ENCODE measurements around the gene DDX59. TPM values are rescaled to one million over a fixed set of nuclear protein-coding genes. Genes with fewer than 3 reads are reported as not detected.

The DDX59 gene
- total and polyA plus RNA-seq, 8 donors = 9.0 to 24.6 (median 11.2) TPM

DNA sequence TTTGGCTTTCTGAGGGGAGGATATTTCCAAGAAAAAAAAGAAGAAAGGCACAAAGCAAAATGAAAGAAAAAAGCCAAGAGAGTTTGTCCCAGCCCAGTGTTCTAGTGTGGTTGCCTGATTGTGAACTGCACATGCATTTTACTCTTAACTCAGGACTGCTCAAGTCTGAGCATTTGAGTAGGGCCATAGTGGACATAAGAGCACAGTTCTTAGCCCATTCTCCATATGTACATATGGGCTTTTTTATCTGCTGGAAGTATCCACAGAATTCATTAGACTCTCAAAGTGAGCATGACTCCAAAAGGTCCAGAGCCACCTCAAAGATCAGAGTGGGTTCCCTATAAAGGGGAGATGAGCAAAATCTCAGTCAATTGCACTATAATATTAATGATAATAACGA lies 13.6 kb upstream of the DDX59 start:
- FAIRE-seq (no peak), ATAC-seq (no peak), DNase-seq (no peak)
- no peaks in the 10 kb centered on the region for H3K36me3 ChIP-seq
- 0% methylated on average over 1 of the region's 1 CpG for WGBS, 2 donors
- TF ChIP-seq, protein P1, sequence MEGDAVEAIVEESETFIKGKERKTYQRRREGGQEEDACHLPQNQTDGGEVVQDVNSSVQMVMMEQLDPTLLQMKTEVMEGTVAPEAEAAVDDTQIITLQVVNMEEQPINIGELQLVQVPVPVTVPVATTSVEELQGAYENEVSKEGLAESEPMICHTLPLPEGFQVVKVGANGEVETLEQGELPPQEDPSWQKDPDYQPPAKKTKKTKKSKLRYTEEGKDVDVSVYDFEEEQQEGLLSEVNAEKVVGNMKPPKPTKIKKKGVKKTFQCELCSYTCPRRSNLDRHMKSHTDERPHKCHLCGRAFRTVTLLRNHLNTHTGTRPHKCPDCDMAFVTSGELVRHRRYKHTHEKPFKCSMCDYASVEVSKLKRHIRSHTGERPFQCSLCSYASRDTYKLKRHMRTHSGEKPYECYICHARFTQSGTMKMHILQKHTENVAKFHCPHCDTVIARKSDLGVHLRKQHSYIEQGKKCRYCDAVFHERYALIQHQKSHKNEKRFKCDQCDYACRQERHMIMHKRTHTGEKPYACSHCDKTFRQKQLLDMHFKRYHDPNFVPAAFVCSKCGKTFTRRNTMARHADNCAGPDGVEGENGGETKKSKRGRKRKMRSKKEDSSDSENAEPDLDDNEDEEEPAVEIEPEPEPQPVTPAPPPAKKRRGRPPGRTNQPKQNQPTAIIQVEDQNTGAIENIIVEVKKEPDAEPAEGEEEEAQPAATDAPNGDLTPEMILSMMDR (IDR thresholded peaks at IDR 0.05) = no peak
- no peaks in the 10 kb centered on the region for H3K4me1 ChIP-seq
- no peak overlapping the region for H3K27ac ChIP-seq
- no peak overlapping the region for H3K4me3 ChIP-seq
- intact Hi-C loops (cut with DNase I) = no loop called here
- no peaks in the 10 kb centered on the region for H3K9me3 ChIP-seq
- H3K27me3 ChIP-seq = no peaks in the 10 kb centered on the region

DNA sequence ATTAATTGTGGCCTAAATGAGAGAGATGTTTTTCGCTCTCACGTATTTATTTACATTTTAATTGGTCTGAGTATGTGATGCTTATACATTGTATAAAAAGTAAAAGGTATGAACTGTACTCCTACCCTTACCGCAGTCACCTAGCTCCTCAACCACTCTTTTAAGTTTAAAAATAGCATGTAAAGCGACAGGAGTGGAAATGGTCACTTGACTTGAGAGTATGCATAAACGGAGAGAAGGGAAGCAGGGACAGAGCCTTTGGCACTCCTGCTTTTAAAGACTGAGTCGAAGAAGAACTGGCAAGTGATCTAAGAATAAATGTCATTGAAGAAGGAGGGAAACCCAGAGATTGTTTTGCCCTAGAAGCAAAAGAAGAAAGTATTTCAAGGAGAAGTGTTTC lies 11.5 kb upstream of the DDX59 start:
- Histone ChIP-seq H3K9me3 (no peaks in the 10 kb centered on the region), H3K36me3 (no peaks in the 10 kb centered on the region), H3K4me1 (no peaks in the 10 kb centered on the region), H3K4me3 (no peak overlapping the region), H3K27me3 (no peaks in the 10 kb centered on the region), H3K27ac (no peak overlapping the region)
- no peak for ATAC-seq
- no peak for FAIRE-seq
- intact Hi-C loops (cut with DNase I) = no loop called here
- TF ChIP-seq, protein P1 (IDR thresholded peaks at IDR 0.05) = no peak
- WGBS, 2 donors = 75 to 77% methylated on average over 6 of the region's 6 CpGs
- no peak for DNase-seq

DNA sequence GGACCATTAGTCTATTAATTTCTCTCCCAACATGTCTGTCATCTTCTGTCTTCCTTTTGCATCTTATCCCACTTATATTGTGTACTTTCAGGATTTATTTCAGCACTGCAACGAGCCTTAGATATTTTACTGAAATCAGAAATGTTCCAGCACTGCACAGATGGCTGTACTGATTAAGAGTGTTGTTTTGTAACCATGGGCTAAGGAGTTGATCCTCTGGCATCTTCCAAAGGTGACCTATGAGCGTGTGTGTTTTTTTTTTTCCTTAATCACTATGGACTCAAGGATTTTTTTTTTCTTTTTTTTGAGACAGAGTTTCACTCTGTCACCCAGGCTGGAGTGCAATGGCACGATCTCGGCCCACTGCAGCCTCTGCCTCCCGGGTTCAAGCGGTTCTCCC lies 7.1 kb upstream of the DDX59 start:
- Histone ChIP-seq H3K27ac (no peak overlapping the region), H3K36me3 (no peaks in the 10 kb centered on the region), H3K27me3 (no peaks in the 10 kb centered on the region), H3K9me3 (no peaks in the 10 kb centered on the region), H3K4me1 (no peaks in the 10 kb centered on the region), H3K4me3 (no peak overlapping the region)
- DNase-seq = no peak
- 74 to 84% methylated on average over 6 of the region's 6 CpGs for WGBS, 2 donors
- TF ChIP-seq, protein P1 (IDR thresholded peaks at IDR 0.05) = no peak
- intact Hi-C loops (cut with DNase I) = no loop called here
- no peak for ATAC-seq
- FAIRE-seq = no peak

DNA sequence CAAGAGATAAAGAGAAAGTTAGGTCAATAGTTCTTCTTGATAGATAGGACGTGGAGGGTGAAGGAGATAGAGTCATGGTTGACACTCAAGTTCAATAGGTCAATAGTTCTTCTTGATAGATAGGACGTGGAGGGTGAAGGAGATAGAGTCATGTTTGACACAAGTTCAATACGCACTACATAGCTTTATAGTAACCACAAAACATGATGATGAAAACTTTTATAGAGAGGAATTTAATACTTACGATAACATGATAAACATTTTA lies 5.8 kb upstream of the DDX59 start:
- Histone ChIP-seq H3K4me3 (no peak overlapping the region), H3K27ac (no peak overlapping the region), H3K4me1 (peaks cover 3 to 9% (median 3%) of the 10 kb centered on the region in 3 donors), H3K9me3 (no peaks in the 10 kb centered on the region), H3K27me3 (no peaks in the 10 kb centered on the region), H3K36me3 (no peaks in the 10 kb centered on the region)
- no peak for FAIRE-seq
- no peak for ATAC-seq
- WGBS, 2 donors = 63 to 68% methylated on average over 4 of the region's 4 CpGs
- intact Hi-C loops (cut with DNase I) = no loop called here
- no peak for DNase-seq
- TF ChIP-seq, protein P1 (IDR thresholded peaks at IDR 0.05) = no peak

DNA sequence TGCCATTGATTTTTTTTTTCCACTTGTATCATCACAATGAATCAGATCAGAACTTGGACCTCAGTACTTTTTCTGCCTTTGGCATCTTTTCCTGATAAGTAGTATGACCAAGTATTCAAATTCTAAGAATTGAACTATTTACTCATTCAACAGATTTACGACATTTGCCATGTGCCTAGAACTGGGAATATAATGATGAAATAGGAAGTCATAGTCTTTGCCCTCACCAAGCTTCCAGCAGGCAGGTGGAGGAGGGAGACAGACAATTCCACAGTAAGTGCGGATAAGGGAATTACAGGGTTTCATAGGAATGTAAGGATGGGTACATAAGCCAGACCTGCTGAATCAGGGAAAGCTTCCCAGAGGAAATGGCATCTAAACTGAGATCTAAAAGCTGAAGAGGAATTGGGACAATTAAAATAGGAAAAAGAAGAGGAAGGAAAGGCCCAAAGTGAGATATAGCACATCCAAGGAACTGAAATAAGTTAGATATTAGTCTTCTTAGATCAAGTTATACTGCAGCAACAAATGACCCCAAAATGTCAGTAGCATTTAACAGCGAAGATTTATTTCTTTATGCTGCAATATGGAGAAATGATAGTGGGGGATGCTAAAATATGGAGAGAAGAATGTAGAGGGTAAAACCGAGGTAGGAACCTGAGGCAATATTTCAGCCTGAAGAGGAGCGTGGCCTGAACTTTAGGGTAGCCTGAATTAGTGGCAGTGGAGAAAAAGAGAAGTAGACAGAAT lies 5.3 kb upstream of the DDX59 start:
- FAIRE-seq = no peak

More for the DNA sequence above, 5.3 kb upstream of the DDX59 start:
- Histone ChIP-seq H3K4me3 (no peak overlapping the region), H3K4me1 (peaks cover 3 to 9% (median 3%) of the 10 kb centered on the region in 3 donors), H3K27ac (no peak overlapping the region), H3K9me3 (no peaks in the 10 kb centered on the region), H3K27me3 (no peaks in the 10 kb centered on the region), H3K36me3 (no peaks in the 10 kb centered on the region)
- DNase-seq (no peak), ATAC-seq (no peak)
- TF ChIP-seq, protein P1 (IDR thresholded peaks at IDR 0.05) = no peak
- WGBS, 2 donors = 84 to 87% methylated on average over 5 of the region's 5 CpGs
- intact Hi-C loops (cut with DNase I) = no loop called here
